Neural progenitor cell (in vitro differentiated cells): ENCODE results near the gene SPINT1. TPM values are rescaled to one million over a fixed set of nuclear protein-coding genes. Genes with fewer than 3 reads are reported as not detected.

Experiments
- DNase-seq: peaks from one replicate; pipeline ENCODE4 v3.0.0-alpha.2; 2016; ENCODE audit warnings: low spot score
- H2AFZ ChIP-seq: fragments of 200-600 bp; sonication (generic); replicated peaks from 2 replicates; pipeline ENCODE4 v1.6.1; 2016; ENCODE audit warnings: antibody characterized with exemption
- H3F3A ChIP-seq: fragments of 200-600 bp; sonication (generic); 2 replicates; pipeline ENCODE4 v1.6.1; 2016; ENCODE audit warnings: antibody characterized with exemption, low read depth
- H3K27ac ChIP-seq: fragments of 200-600 bp; sonication (generic); 2 replicates; pipeline ENCODE4 v1.5.1; 2016; ENCODE audit warnings: mild to moderate bottlenecking
- H3K27me3 ChIP-seq: fragments of 200-600 bp; sonication (generic); 2 replicates; pipeline ENCODE4 v1.6.1; 2016; ENCODE audit warnings: mild to moderate bottlenecking, moderate library complexity
- H3K36me3 ChIP-seq: fragments of 200-600 bp; sonication (generic); 2 replicates; pipeline ENCODE4 v1.5.1; 2016
- H3K4me1 ChIP-seq: fragments of 200-600 bp; sonication (generic); 2 replicates; pipeline ENCODE4 v1.6.1; 2016; ENCODE audit warnings: mixed run types
- H3K4me2 ChIP-seq: fragments of 200-600 bp; sonication (generic); 2 replicates; pipeline ENCODE4 v1.6.1; 2016
- H3K4me3 ChIP-seq: fragments of 200-600 bp; sonication (generic); 2 replicates; pipeline ENCODE4 v1.5.1; 2016
- H3K79me2 ChIP-seq: fragments of 200-600 bp; sonication (generic); 2 replicates; pipeline ENCODE4 v1.6.1; 2016; ENCODE audit warnings: low read depth
- H3K9ac ChIP-seq: fragments of 200-600 bp; sonication (generic); 2 replicates; pipeline ENCODE4 v1.6.1; 2016
- H3K9me3 ChIP-seq: fragments of 200-600 bp; sonication (generic); 2 replicates; pipeline ENCODE4 v1.5.1; 2016; ENCODE audit warnings: low read depth
- H4K20me1 ChIP-seq: fragments of 200-600 bp; sonication (generic); 2 replicates; pipeline ENCODE4 v1.6.1; 2016; ENCODE audit warnings: low read depth
- H3K27ac Mint-ChIP-seq: 3 replicates; pipeline ENCODE4 v1.8.0; 2021; ENCODE audit warnings: mixed read lengths
- H3K27me3 Mint-ChIP-seq: 2 replicates; pipeline ENCODE4 v1.8.0; 2022; ENCODE audit warnings: low read depth, mild to moderate bottlenecking, inconsistent platforms, moderate library complexity, mixed read lengths; ENCODE audit not compliant: insufficient read depth
- H3K36me3 Mint-ChIP-seq: 3 replicates; pipeline ENCODE4 v1.8.0; 2021; ENCODE audit warnings: mixed read lengths
- H3K4me1 Mint-ChIP-seq: 3 replicates; pipeline ENCODE4 v1.8.0; 2021; ENCODE audit warnings: mixed read lengths
- H3K4me3 Mint-ChIP-seq: 3 replicates; pipeline ENCODE4 v1.8.0; 2021; ENCODE audit warnings: mild to moderate bottlenecking, moderate library complexity, mixed read lengths
- H3K9me3 Mint-ChIP-seq: 3 replicates; pipeline ENCODE4 v1.8.0; 2020; ENCODE audit warnings: mixed read lengths
- EZH2 ChIP-seq: fragments of 200-600 bp; sonication (generic); IDR thresholded peaks from 2 replicates; pipeline ENCODE4 v1.6.1; 2017; ENCODE audit warnings: antibody characterized with exemption, mild to moderate bottlenecking, moderate library complexity
- EZH2phosphoT487 ChIP-seq: fragments of 200-600 bp; sonication (generic); IDR thresholded peaks from 2 replicates; pipeline ENCODE4 v1.6.1; 2017; ENCODE audit warnings: antibody characterized with exemption
- total RNA-seq: library from RNA; depleted of rRNA; stranded (reverse); fragments of >200 nt; gene quantifications from 2 replicates; pipeline ENCODE4 v1.2.3, GENCODE V29; 2015; ENCODE audit warnings: low replicate concordance
- TF ChIP-seq, protein P1 (sequence below): fragments of 200-600 bp; sonication (generic); IDR thresholded peaks from 2 replicates; pipeline ENCODE4 v1.5.1; 2017; ENCODE audit warnings: antibody characterized with exemption, mild to moderate bottlenecking

SPINT1 gene
- total RNA-seq, 1 donor from 2014 or later: 12.0 TPM

DNA sequence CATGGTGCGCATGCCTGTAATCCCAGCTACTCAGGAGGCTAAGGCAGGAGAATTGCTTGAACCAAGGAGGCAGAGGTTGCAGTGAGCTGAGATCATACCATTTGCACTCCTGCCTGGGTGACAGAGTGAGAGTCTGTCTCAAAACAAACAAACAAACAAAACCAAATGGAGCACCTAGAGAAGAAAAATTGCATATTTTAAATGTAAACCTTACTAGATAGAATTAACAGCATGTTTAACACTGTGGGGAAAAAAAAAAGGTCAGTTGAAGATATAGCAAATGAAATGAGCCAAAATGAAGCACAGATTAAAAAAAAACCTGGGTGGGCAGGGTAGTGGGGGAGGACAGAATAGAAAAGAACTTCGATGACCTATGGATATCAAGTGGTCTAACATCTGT lies 22.7 kb upstream of the SPINT1 start:
- no peak overlapping the region for H3K27ac Mint-ChIP-seq
- H3K36me3 Mint-ChIP-seq: no peaks in the 10 kb centered on the region
- Histone ChIP-seq H3K4me2 (no peak overlapping the region), H3K9me3 (no peaks in the 10 kb centered on the region), H3K4me3 (no peak overlapping the region), H3K36me3 (no peaks in the 10 kb centered on the region), H3K79me2 (no peaks in the 10 kb centered on the region), H4K20me1 (no peaks in the 10 kb centered on the region), H3F3A (no peaks in the 10 kb centered on the region), H2AFZ (no peak overlapping the region), H3K27ac (no peak overlapping the region), H3K27me3 (no peaks in the 10 kb centered on the region), H3K4me1 (no peaks in the 10 kb centered on the region), H3K9ac (no peak overlapping the region)
- no peaks in the 10 kb centered on the region for H3K27me3 Mint-ChIP-seq
- no peak for TF ChIP-seq EZH2phosphoT487
- TF ChIP-seq, protein P1, sequence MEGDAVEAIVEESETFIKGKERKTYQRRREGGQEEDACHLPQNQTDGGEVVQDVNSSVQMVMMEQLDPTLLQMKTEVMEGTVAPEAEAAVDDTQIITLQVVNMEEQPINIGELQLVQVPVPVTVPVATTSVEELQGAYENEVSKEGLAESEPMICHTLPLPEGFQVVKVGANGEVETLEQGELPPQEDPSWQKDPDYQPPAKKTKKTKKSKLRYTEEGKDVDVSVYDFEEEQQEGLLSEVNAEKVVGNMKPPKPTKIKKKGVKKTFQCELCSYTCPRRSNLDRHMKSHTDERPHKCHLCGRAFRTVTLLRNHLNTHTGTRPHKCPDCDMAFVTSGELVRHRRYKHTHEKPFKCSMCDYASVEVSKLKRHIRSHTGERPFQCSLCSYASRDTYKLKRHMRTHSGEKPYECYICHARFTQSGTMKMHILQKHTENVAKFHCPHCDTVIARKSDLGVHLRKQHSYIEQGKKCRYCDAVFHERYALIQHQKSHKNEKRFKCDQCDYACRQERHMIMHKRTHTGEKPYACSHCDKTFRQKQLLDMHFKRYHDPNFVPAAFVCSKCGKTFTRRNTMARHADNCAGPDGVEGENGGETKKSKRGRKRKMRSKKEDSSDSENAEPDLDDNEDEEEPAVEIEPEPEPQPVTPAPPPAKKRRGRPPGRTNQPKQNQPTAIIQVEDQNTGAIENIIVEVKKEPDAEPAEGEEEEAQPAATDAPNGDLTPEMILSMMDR: no peak
- no peak overlapping the region for H3K4me3 Mint-ChIP-seq
- no peak for DNase-seq
- no peaks in the 10 kb centered on the region for H3K9me3 Mint-ChIP-seq
- H3K4me1 Mint-ChIP-seq: peaks cover 2% of the 10 kb centered on the region

DNA sequence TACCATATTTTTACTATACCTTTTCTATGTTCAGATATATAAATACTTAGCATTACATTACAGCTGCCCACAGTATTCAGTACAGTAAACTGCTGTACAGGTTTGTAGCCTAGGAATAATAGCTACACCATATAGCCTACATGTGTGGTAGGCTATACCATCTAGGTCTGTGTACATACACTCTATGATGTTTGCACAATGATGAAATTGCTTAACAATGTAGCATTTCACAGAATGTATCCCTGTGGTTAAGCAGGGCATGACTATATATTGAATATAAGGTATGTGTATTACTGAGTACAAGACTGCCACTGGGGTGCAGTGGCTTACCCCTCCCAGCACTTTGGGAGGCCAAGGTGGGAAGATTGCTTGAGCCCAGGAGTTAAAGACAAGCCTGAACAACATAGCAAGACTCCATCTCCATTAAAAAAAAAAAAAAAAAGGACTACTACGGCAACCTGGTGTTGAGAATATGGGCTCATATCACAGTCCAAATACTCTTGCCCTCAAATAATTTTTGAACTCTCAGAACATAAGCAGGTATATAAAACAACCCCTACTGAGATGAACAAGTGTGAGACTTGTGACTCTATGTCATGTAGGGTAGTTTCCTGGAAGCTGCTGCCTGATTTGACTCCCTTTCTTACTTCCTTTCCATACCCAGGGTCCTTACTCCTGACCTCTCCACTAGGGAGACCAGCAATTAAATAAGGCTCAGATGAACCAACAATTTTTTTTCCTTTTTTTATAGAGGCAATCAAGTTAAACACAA lies 20.1 kb upstream of the SPINT1 start:
- H3K27ac Mint-ChIP-seq: no peak overlapping the region
- Histone ChIP-seq H3K9ac (no peak overlapping the region), H3K79me2 (no peaks in the 10 kb centered on the region), H3K36me3 (no peaks in the 10 kb centered on the region), H3K27me3 (no peaks in the 10 kb centered on the region), H3K4me2 (no peak overlapping the region), H3K9me3 (no peaks in the 10 kb centered on the region), H3K4me3 (no peak overlapping the region), H3K27ac (no peak overlapping the region), H3F3A (no peaks in the 10 kb centered on the region), H3K4me1 (no peaks in the 10 kb centered on the region), H2AFZ (no peak overlapping the region), H4K20me1 (no peaks in the 10 kb centered on the region)
- no peaks in the 10 kb centered on the region for H3K9me3 Mint-ChIP-seq
- no peak for DNase-seq
- TF ChIP-seq EZH2phosphoT487: no peak
- TF ChIP-seq, protein P1: no peak
- TF ChIP-seq EZH2: no peak
- no peaks in the 10 kb centered on the region for H3K27me3 Mint-ChIP-seq
- no peak overlapping the region for H3K4me3 Mint-ChIP-seq
- no peaks in the 10 kb centered on the region for H3K36me3 Mint-ChIP-seq
- peaks cover 2% of the 10 kb centered on the region for H3K4me1 Mint-ChIP-seq

DNA sequence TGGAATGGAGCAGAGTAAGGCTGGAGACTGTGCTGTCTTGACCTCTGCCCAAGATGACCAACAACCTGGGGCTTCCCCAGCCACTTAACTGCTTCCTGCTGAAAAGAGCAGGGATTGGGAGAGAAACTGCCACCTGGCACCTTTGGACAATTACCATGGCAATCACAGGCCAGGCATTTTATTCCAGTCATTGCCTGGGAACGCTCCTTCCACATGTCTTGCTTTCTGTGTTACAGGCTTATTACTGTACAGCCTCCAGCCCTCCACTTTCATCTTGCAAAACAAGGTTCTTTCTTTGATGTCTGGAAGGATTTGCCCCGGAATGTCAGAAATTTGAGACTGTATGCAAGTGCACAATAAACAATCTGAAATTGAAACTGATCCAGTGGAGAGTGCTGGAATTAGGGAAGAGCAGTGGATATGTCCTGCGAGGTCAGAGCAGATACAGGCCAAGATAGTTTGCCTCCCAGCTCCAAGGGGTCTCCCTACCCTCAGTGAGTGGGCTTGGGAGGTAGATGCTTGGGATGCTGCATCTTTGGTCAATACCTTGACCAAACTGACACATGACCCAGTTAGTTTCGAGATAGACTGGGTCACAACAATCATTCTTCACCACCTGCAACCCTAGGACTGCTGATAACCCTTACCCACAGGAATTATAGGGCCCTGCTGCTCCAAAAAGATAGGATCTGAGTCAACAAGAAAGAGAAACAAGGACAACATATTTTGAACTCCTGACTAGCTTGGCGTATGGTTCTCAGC lies 18.0 kb upstream of the SPINT1 start:
- no peaks in the 10 kb centered on the region for H3K36me3 Mint-ChIP-seq
- Histone ChIP-seq H3K9ac (no peak overlapping the region), H3K9me3 (no peaks in the 10 kb centered on the region), H3K4me1 (no peaks in the 10 kb centered on the region), H3K79me2 (no peaks in the 10 kb centered on the region), H3K27ac (no peak overlapping the region), H3K4me3 (no peak overlapping the region), H2AFZ (no peak overlapping the region), H3K36me3 (no peaks in the 10 kb centered on the region), H4K20me1 (no peaks in the 10 kb centered on the region), H3K27me3 (no peaks in the 10 kb centered on the region), H3F3A (no peaks in the 10 kb centered on the region), H3K4me2 (no peak overlapping the region)
- H3K9me3 Mint-ChIP-seq: no peaks in the 10 kb centered on the region
- H3K4me1 Mint-ChIP-seq: peaks cover 2% of the 10 kb centered on the region
- TF ChIP-seq, protein P1: no peak
- TF ChIP-seq EZH2 (no peak), EZH2phosphoT487 (no peak)
- H3K4me3 Mint-ChIP-seq: no peak overlapping the region
- no peak overlapping the region for H3K27ac Mint-ChIP-seq
- DNase-seq: no peak
- no peaks in the 10 kb centered on the region for H3K27me3 Mint-ChIP-seq
